CD4-positive, alpha-beta memory T cell (primary cell): Measurements from ENCODE around the gene STK11IP. TPM values are rescaled to one million over a fixed set of nuclear protein-coding genes. Genes with fewer than 3 reads are reported as not detected.

Experiments
- CTCF ChIA-PET: fragments of 350-600 bp; sonication (Branson Sonifier 250); formaldehyde crosslinking; loops from one replicate; lab custom pipeline; 2021; ENCODE audit warnings: inconsistent platforms; ENCODE audit not compliant: partially characterized antibody; lab: Charles Lee
- POLR2A ChIA-PET: fragments of 350-600 bp; sonication (Branson Sonifier 250); formaldehyde crosslinking; loops from one replicate; lab custom pipeline; 2021; ENCODE audit not compliant: partially characterized antibody; lab: Charles Lee
- DNase-seq, 5 donors: peaks; one replicate each; pipeline versions ENCODE4 v3.0.0 to v3.0.0-alpha.2; 2020 to 2022; ENCODE audit warnings: mixed read lengths in 1 of 5
- H3K27ac ChIP-seq: one replicate; pipeline ENCODE4 v1.7.0; 2013; ENCODE audit warnings: low read depth, low read length
- H3K27me3 ChIP-seq: 2 replicates; pipeline ENCODE4 v1.7.0; 2013; ENCODE audit warnings: mild to moderate bottlenecking, low read length, moderate library complexity; ENCODE audit not compliant: insufficient read depth
- H3K36me3 ChIP-seq: 2 replicates; pipeline ENCODE4 v1.7.0; 2013; ENCODE audit warnings: mild to moderate bottlenecking, low read length, moderate library complexity; ENCODE audit not compliant: insufficient read depth
- H3K4me1 ChIP-seq: 2 replicates; pipeline ENCODE4 v1.7.0; 2013; ENCODE audit warnings: mild to moderate bottlenecking, low read length, moderate library complexity; ENCODE audit not compliant: insufficient read depth
- H3K4me3 ChIP-seq, 2 donors: one replicate each; pipeline ENCODE4 v1.7.0; 2013; ENCODE audit warnings: low read length in 2 of 2, mild to moderate bottlenecking in 1 of 2
- H3K9me3 ChIP-seq, 2 donors: one replicate each; pipeline ENCODE4 v1.7.0; 2013; ENCODE audit warnings: low read length in 2 of 2, control low read depth in 1 of 2; ENCODE audit not compliant: control insufficient read depth in 1 of 2
- H3K27ac Mint-ChIP-seq, 7 donors: one replicate each; pipeline ENCODE4 v1.8.0; 2020 to 2021; ENCODE audit warnings: mixed read lengths in 7 of 7, mild to moderate bottlenecking in 6 of 7, inconsistent platforms in 3 of 7, moderate library complexity in 3 of 7
- H3K27me3 Mint-ChIP-seq, 2 donors: one replicate each; pipeline ENCODE4 v1.8.0; 2020 to 2021; ENCODE audit warnings: mixed read lengths in 2 of 2
- H3K36me3 Mint-ChIP-seq, 2 donors: one replicate each; pipeline ENCODE4 v1.8.0; 2020 to 2021; ENCODE audit warnings: mixed read lengths in 2 of 2, inconsistent platforms in 1 of 2, mild to moderate bottlenecking in 1 of 2
- H3K4me1 Mint-ChIP-seq, 4 donors: one replicate each; pipeline ENCODE4 v1.8.0; 2020 to 2021; ENCODE audit warnings: mixed read lengths in 4 of 4, mild to moderate bottlenecking in 1 of 4
- H3K4me3 Mint-ChIP-seq, 8 donors: one replicate each; pipeline ENCODE4 v1.8.0; 2020 to 2021; ENCODE audit warnings: mixed read lengths in 8 of 8, mild to moderate bottlenecking in 7 of 8, moderate library complexity in 6 of 8, inconsistent platforms in 3 of 8
- H3K9me3 Mint-ChIP-seq, 8 donors: one replicate each; pipeline ENCODE4 v1.8.0; 2020 to 2021; ENCODE audit warnings: mixed read lengths in 8 of 8, mild to moderate bottlenecking in 5 of 8, inconsistent platforms in 3 of 8, moderate library complexity in 1 of 8
- intact Hi-C: fragments of 100-400 bp; cut with micrococcal nuclease; formaldehyde crosslinking; loops from one replicate; pipeline ENCODE4 v1.15.1; 2023
- polyA plus RNA-seq, 2 donors: library from polyadenylated mRNA; unstranded; fragments of 300-500 nt; fragmentation: Illumina TruSeq; gene quantifications; one replicate each; pipeline ENCODE4 v1.2.3, GENCODE V29; 2021
- total RNA-seq, 2 experiments: library from RNA; stranded (reverse); gene quantifications; one replicate each; pipeline ENCODE4 v1.2.3, GENCODE V29; 2021

The STK11IP gene
- total and polyA plus RNA-seq, 4 experiments from 2014 or later, result 8.3 to 50.2 (median 29.3) TPM

- Mint-ChIP-seq H3K4me1 (peaks cover 9 to 16% (median 12%) of the 10 kb centered on the region in 4 donors), H3K4me3 (peak overlapping the region in 3 of 8 donors; percentile 1 to 53 (median 22)), H3K36me3 (peaks cover 33 to 36% of the 10 kb centered on the region in 2 donors), H3K9me3 (no peaks in the 10 kb centered on the region), H3K27ac (peak overlapping the region in 4 of 7 donors; percentile 2 to 46 (median 4)), H3K27me3 (no peaks in the 10 kb centered on the region)
- ChIA-PET CTCF (no interaction called here), POLR2A (no interaction called here)
- DNase-seq, result peak in 1 of 5 donors; percentile 57
- no peaks in the 10 kb centered on the region for H3K27me3 ChIP-seq
- intact Hi-C loops, result no loop called here
- H3K4me3 ChIP-seq, result no peak overlapping the region
- no peak overlapping the region for H3K27ac ChIP-seq
- no peaks in the 10 kb centered on the region for H3K9me3 ChIP-seq
- peaks cover 7% of the 10 kb centered on the region for H3K36me3 ChIP-seq
- H3K4me1 ChIP-seq, result peaks cover 6% of the 10 kb centered on the region
These were observed 15.1 kb downstream of the STK11IP start for GRCh38 chr2:219612577-219613286.

- H3K9me3 Mint-ChIP-seq, result no peaks in the 10 kb centered on the region
- H3K9me3 ChIP-seq, result no peaks in the 10 kb centered on the region
- no peaks in the 10 kb centered on the region for H3K27me3 Mint-ChIP-seq
- POLR2A ChIA-PET, result no interaction called here
- H3K4me1 Mint-ChIP-seq, result peaks cover 9 to 16% (median 12%) of the 10 kb centered on the region in 4 donors
- CTCF ChIA-PET, result no interaction called here
- peaks cover 7% of the 10 kb centered on the region for H3K36me3 ChIP-seq
- peaks cover 6% of the 10 kb centered on the region for H3K4me1 ChIP-seq
- H3K27ac ChIP-seq, result no peak overlapping the region
- H3K27ac Mint-ChIP-seq, result no peak overlapping the region
- H3K36me3 Mint-ChIP-seq, result peaks cover 31 to 33% of the 10 kb centered on the region in 2 donors
- H3K4me3 ChIP-seq, result no peak overlapping the region
- H3K4me3 Mint-ChIP-seq, result no peak overlapping the region
- DNase-seq, result no peak
- H3K27me3 ChIP-seq, result no peaks in the 10 kb centered on the region
- intact Hi-C loops, result no loop called here
These were observed 15.9 kb downstream of the STK11IP start for GRCh38 chr2:219613461-219614070.

- no peaks in the 10 kb centered on the region for H3K27me3 ChIP-seq
- H3K9me3 ChIP-seq, result no peaks in the 10 kb centered on the region
- intact Hi-C loops, result no loop called here
- no peak for DNase-seq
- H3K4me1 Mint-ChIP-seq, result peaks cover 9 to 16% (median 12%) of the 10 kb centered on the region in 4 donors
- H3K27ac Mint-ChIP-seq, result peak overlapping the region in 3 of 7 donors; percentile 18 to 70 (median 25)
- H3K4me1 ChIP-seq, result peaks cover 6% of the 10 kb centered on the region
- H3K36me3 Mint-ChIP-seq, result peaks cover 30 to 32% of the 10 kb centered on the region in 2 donors
- H3K4me3 ChIP-seq, result no peak overlapping the region
- peaks cover 7% of the 10 kb centered on the region for H3K36me3 ChIP-seq
- no peak overlapping the region for H3K27ac ChIP-seq
- ChIA-PET POLR2A (no interaction called here), CTCF (interaction anchor here (1.5 kb wide), 1 partner anchor 17 kb away, joined by 3 read pairs; the partner anchor contains the start of gene STK11IP)
- H3K27me3 Mint-ChIP-seq, result no peaks in the 10 kb centered on the region
- no peaks in the 10 kb centered on the region for H3K9me3 Mint-ChIP-seq
- H3K4me3 Mint-ChIP-seq, result no peak overlapping the region
These were observed 16.6 kb downstream of the STK11IP start for GRCh38 chr2:219614076-219614860.

GRCh38 chr2:219615036-219615435 is 17.4 kb downstream of the STK11IP start:
- intact Hi-C loops, result no loop called here
- peaks cover 9 to 16% (median 12%) of the 10 kb centered on the region in 4 donors for H3K4me1 Mint-ChIP-seq
- H3K9me3 ChIP-seq, result no peaks in the 10 kb centered on the region
- H3K27me3 Mint-ChIP-seq, result no peaks in the 10 kb centered on the region
- H3K4me3 ChIP-seq, result no peak overlapping the region
- no peak for DNase-seq
- peaks cover 6% of the 10 kb centered on the region for H3K4me1 ChIP-seq
- peaks cover 22 to 26% of the 10 kb centered on the region in 2 donors for H3K36me3 Mint-ChIP-seq
- no peak overlapping the region for H3K27ac Mint-ChIP-seq
- ChIA-PET CTCF (interaction anchor here (1.5 kb wide), 1 partner anchor 18 kb away, joined by 3 read pairs; the partner anchor contains the start of gene STK11IP), POLR2A (no interaction called here)
- H3K4me3 Mint-ChIP-seq, result no peak overlapping the region
- peaks cover 7% of the 10 kb centered on the region for H3K36me3 ChIP-seq
- H3K9me3 Mint-ChIP-seq, result no peaks in the 10 kb centered on the region
- H3K27me3 ChIP-seq, result no peaks in the 10 kb centered on the region
- H3K27ac ChIP-seq, result no peak overlapping the region

- Mint-ChIP-seq H3K4me1 (peaks cover 8 to 16% (median 12%) of the 10 kb centered on the region in 4 donors), H3K4me3 (no peak overlapping the region), H3K9me3 (no peaks in the 10 kb centered on the region), H3K27me3 (peaks cover 0 to 1% of the 10 kb centered on the region in 2 donors), H3K27ac (no peak overlapping the region), H3K36me3 (peaks cover 19 to 22% of the 10 kb centered on the region in 2 donors)
- intact Hi-C loops, result no loop called here
- POLR2A ChIA-PET, result no interaction called here
- Histone ChIP-seq H3K9me3 (no peaks in the 10 kb centered on the region), H3K27ac (no peak overlapping the region), H3K27me3 (no peaks in the 10 kb centered on the region), H3K4me1 (peaks cover 6% of the 10 kb centered on the region), H3K36me3 (peaks cover 4% of the 10 kb centered on the region), H3K4me3 (no peak overlapping the region)
- CTCF ChIA-PET, result interaction anchor here (1.5 kb wide), 1 partner anchor 19 kb away, joined by 3 read pairs; the partner anchor contains the start of gene STK11IP
- no peak for DNase-seq
These were observed 18.2 kb downstream of the STK11IP start for GRCh38 chr2:219615894-219616293.

- no peaks in the 10 kb centered on the region for H3K27me3 ChIP-seq
- H3K4me1 ChIP-seq, result peaks cover 6% of the 10 kb centered on the region
- no peaks in the 10 kb centered on the region for H3K9me3 Mint-ChIP-seq
- peak overlapping the region in 1 of 7 donors; percentile 42 for H3K27ac Mint-ChIP-seq
- no peaks in the 10 kb centered on the region for H3K9me3 ChIP-seq
- H3K27me3 Mint-ChIP-seq, result peaks cover 0 to 1% of the 10 kb centered on the region in 2 donors
- peaks cover 4% of the 10 kb centered on the region for H3K36me3 ChIP-seq
- H3K36me3 Mint-ChIP-seq, result peaks cover 15 to 17% of the 10 kb centered on the region in 2 donors
- H3K4me1 Mint-ChIP-seq, result peaks cover 7 to 12% (median 8%) of the 10 kb centered on the region in 4 donors
- H3K4me3 ChIP-seq, result no peak overlapping the region
- intact Hi-C loops, result no loop called here
- no peak for DNase-seq
- CTCF ChIA-PET, result no interaction called here
- no peak overlapping the region for H3K4me3 Mint-ChIP-seq
- H3K27ac ChIP-seq, result no peak overlapping the region
- POLR2A ChIA-PET, result no interaction called here
These were observed 18.9 kb downstream of the STK11IP start for GRCh38 chr2:219616550-219616949.

- intact Hi-C loops, result no loop called here
- DNase-seq, result no peak
- H3K4me3 ChIP-seq, result no peak overlapping the region
- H3K9me3 Mint-ChIP-seq, result no peaks in the 10 kb centered on the region
- ChIA-PET CTCF (no interaction called here), POLR2A (no interaction called here)
- peaks cover 0 to 3% (median 0%) of the 10 kb centered on the region in 4 donors for H3K4me1 Mint-ChIP-seq
- peak overlapping the region in 1 of 7 donors; percentile 25 for H3K27ac Mint-ChIP-seq
- no peak overlapping the region for H3K4me3 Mint-ChIP-seq
- H3K36me3 ChIP-seq, result no peaks in the 10 kb centered on the region
- H3K27me3 Mint-ChIP-seq, result peaks cover 1% of the 10 kb centered on the region in 2 donors
- H3K36me3 Mint-ChIP-seq, result peaks cover 12 to 13% of the 10 kb centered on the region in 2 donors
- no peaks in the 10 kb centered on the region for H3K9me3 ChIP-seq
- no peak overlapping the region for H3K27ac ChIP-seq
- no peaks in the 10 kb centered on the region for H3K27me3 ChIP-seq
- no peaks in the 10 kb centered on the region for H3K4me1 ChIP-seq
These were observed 21.1 kb downstream of the STK11IP start for GRCh38 chr2:219618733-219619122.
